GM23338 (cell line): ENCODE data around the gene INPP5D.

Source experiments
- EZH2phosphoT487 ChIP-seq: fragments of 200-600 bp; sonication (generic); IDR thresholded peaks from one replicate; pipeline ENCODE4 v1.8.1; 2018; ENCODE audit warnings: antibody characterized with exemption; ENCODE audit not compliant: unreplicated experiment
- TF ChIP-seq, protein P1 (sequence below), 2 experiments: fragments of 200-600 bp in 1 of 2; sonication (generic) in 1 of 2; conservative IDR thresholded peaks; 2 replicates each; pipeline versions ENCODE4 v1.5.1 to v1.6.1; 2016 to 2017; ENCODE audit warnings: antibody characterized with exemption in 2 of 2, low read depth in 2 of 2, mild to moderate bottlenecking in 2 of 2, moderate library complexity in 1 of 2

DNA sequence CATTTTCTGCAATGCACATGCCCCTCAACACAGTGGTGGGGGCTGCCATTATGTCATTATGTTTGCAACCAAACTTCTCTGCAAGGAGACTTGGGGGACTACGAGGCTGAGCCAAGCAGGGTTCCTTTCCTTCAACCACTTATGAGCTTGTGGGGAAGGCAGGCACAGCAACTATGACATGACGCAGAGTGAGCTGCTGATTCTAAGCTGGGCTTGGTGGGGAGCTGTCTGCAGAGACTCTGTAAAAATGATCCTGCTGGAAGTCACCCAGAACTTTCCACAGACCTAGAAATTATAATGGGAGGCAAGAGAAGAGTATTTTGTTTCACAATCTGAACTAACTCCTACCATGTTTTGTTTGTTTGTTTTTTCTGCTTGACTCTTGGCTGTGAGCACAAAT is 55.6 kb downstream of the INPP5D start:
- TF ChIP-seq, protein P1, sequence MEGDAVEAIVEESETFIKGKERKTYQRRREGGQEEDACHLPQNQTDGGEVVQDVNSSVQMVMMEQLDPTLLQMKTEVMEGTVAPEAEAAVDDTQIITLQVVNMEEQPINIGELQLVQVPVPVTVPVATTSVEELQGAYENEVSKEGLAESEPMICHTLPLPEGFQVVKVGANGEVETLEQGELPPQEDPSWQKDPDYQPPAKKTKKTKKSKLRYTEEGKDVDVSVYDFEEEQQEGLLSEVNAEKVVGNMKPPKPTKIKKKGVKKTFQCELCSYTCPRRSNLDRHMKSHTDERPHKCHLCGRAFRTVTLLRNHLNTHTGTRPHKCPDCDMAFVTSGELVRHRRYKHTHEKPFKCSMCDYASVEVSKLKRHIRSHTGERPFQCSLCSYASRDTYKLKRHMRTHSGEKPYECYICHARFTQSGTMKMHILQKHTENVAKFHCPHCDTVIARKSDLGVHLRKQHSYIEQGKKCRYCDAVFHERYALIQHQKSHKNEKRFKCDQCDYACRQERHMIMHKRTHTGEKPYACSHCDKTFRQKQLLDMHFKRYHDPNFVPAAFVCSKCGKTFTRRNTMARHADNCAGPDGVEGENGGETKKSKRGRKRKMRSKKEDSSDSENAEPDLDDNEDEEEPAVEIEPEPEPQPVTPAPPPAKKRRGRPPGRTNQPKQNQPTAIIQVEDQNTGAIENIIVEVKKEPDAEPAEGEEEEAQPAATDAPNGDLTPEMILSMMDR (conservative IDR thresholded peaks at IDR 0.05; ENCODE audit: low read depth in 2 of 2): no peak
- TF ChIP-seq EZH2phosphoT487: no peak
